Keratinocyte (primary cell): Measurements from ENCODE around the gene NHERF2. TPM values are rescaled to one million over a fixed set of nuclear protein-coding genes. Genes with fewer than 3 reads are reported as not detected.

ENCODE experiments used
- DNase-seq: peaks from one replicate; pipeline ENCODE4 v3.0.0-alpha.2; 2011; ENCODE audit warnings: low read depth, missing footprints, low spot score
- FAIRE-seq: peaks from 2 replicates; lab custom pipeline; 2011; peaks lifted over from hg19 to GRCh38; lab: Jason Lieb, UNC
- H2AFZ ChIP-seq: 2 replicates; pipeline ENCODE4 v1.6.0; 2012; ENCODE audit warnings: low read length, control low read depth, inconsistent platforms; ENCODE audit not compliant: control insufficient read depth
- H3K27ac ChIP-seq: 2 replicates; pipeline ENCODE4 v1.5.1; 2011; ENCODE audit warnings: low read length; ENCODE audit not compliant: control insufficient read depth, insufficient read depth
- H3K27me3 ChIP-seq: 3 replicates; pipeline ENCODE4 v1.6.0; 2011; ENCODE audit warnings: low read length; ENCODE audit not compliant: control insufficient read depth, insufficient read depth; ENCODE audit errors: extremely low read depth
- H3K36me3 ChIP-seq, 2 experiments: 2 replicates in 1 of 2; 3 replicates in 1 of 2; pipeline ENCODE4 v1.5.1; 2011; ENCODE audit warnings: low read length in 2 of 2, mild to moderate bottlenecking in 1 of 2; ENCODE audit not compliant: control insufficient read depth in 2 of 2, insufficient read depth in 2 of 2; ENCODE audit errors: extremely low read depth in 1 of 2
- H3K4me1 ChIP-seq: 3 replicates; pipeline ENCODE4 v1.5.1; 2011; ENCODE audit warnings: low read length; ENCODE audit not compliant: control insufficient read depth, insufficient read depth; ENCODE audit errors: extremely low read depth
- H3K4me2 ChIP-seq: 3 replicates; pipeline ENCODE4 v1.6.0; 2011; ENCODE audit warnings: low read depth, low read length; ENCODE audit not compliant: control insufficient read depth, insufficient read depth; ENCODE audit errors: extremely low read depth
- H3K4me3 ChIP-seq, 3 experiments: fragments of 200-600 bp in 1 of 3; sonication (generic) in 1 of 3; 2 replicates in 2 of 3; 3 replicates in 1 of 3; pipeline ENCODE4 v1.5.1; 2011 to 2016; ENCODE audit warnings: low read length in 3 of 3, mild to moderate bottlenecking in 3 of 3, control low read depth in 2 of 3, inconsistent platforms in 1 of 3, low read depth in 1 of 3, mixed read lengths in 1 of 3, mixed run types in 1 of 3, moderate library complexity in 1 of 3; ENCODE audit not compliant: control insufficient read depth in 2 of 3, insufficient read depth in 2 of 3; ENCODE audit errors: extremely low read depth in 1 of 3
- H3K79me2 ChIP-seq: 2 replicates; pipeline ENCODE4 v1.6.0; 2012; ENCODE audit warnings: low read length; ENCODE audit not compliant: control insufficient read depth, insufficient read depth
- H3K9ac ChIP-seq: 3 replicates; pipeline ENCODE4 v1.6.0; 2011; ENCODE audit warnings: low read length; ENCODE audit not compliant: control insufficient read depth, insufficient read depth; ENCODE audit errors: extremely low read depth
- H3K9me1 ChIP-seq: 3 replicates; pipeline ENCODE4 v1.6.0; 2011; ENCODE audit warnings: low read length; ENCODE audit not compliant: control insufficient read depth, insufficient read depth; ENCODE audit errors: extremely low read depth
- H3K9me3 ChIP-seq: 2 replicates; pipeline ENCODE4 v1.5.1; 2012; ENCODE audit warnings: low read depth, low read length; ENCODE audit not compliant: control insufficient read depth
- H4K20me1 ChIP-seq: 3 replicates; pipeline ENCODE4 v1.6.0; 2011; ENCODE audit warnings: low read length; ENCODE audit not compliant: control insufficient read depth, insufficient read depth; ENCODE audit errors: extremely low read depth
- EZH2 ChIP-seq: IDR thresholded peaks from one replicate; pipeline ENCODE4 v1.6.1; 2012; ENCODE audit warnings: inconsistent platforms, mild to moderate bottlenecking, low read length, moderate library complexity
- dilution Hi-C: fragments of 300-500 bp; cut with MboI; formaldehyde crosslinking; loops from one replicate; pipeline ENCODE4 v1.7.0; 2020; ENCODE audit warnings: low sequenced_read_pairs; ENCODE audit not compliant: extremely low pct_ligation_motif_present
- polyA plus RNA-seq, 5 experiments: library from polyadenylated mRNA; depleted of rRNA in 3 of 5; stranded (reverse) in 3 of 5; stranded (forward) in 1 of 5; unstranded in 1 of 5; fragments of >200 nt; gene quantifications; 1 replicate in 1 of 5; 2 replicates in 3 of 5; 3 replicates in 1 of 5; pipeline versions ENCODE4 v1.2.1 to v1.2.3, GENCODE V29; 2011 to 2012; ENCODE audit warnings: missing spikeins in 2 of 5, low read depth in 1 of 5, low replicate concordance in 1 of 5
- TF ChIP-seq, protein P1 (sequence below), 3 experiments: IDR thresholded peaks in 1 of 3; conservative IDR thresholded peaks in 1 of 3; optimal IDR thresholded peaks in 1 of 3; 2 replicates in 2 of 3; 3 replicates in 1 of 3; pipeline versions ENCODE3 to v1.5.1; 2011; ENCODE audit warnings: low read length in 3 of 3, mild to moderate bottlenecking in 3 of 3, moderate library complexity in 2 of 3, control low read depth in 1 of 3, inconsistent platforms in 1 of 3; ENCODE audit not compliant: insufficient read depth in 2 of 3; ENCODE audit errors: extremely low read depth in 1 of 3

The NHERF2 gene
- polyA plus RNA-seq, 1 donor (not counting 4 experiments of a cell fraction or from before 2014, with no cell fraction given): 5.9 TPM

DNA sequence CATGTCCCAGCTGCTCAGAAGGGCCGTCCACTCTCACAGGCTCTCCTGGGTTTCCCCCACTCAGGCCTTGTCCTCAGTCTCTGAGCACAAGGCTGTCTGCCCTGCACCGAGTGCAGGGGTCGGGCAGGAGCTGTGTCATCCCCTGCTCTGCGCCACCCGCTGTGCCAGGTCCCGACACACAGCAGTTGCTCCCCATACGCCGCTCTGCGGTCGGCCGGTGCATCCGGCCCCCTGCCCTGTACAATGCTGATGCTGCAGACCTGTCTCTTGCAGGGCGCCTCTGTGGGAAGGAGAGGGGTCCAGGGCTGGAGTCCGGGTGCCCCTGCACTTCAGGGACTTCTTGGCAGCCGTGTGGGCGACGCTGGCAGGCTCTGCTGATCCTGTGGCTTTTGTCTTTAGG, 27.2 kb downstream of the NHERF2 start:
- DNase-seq: no peak
- Histone ChIP-seq H3K9me3 (no peaks in the 10 kb centered on the region), H3K9me1 (no peaks in the 10 kb centered on the region), H3K4me3 (no peak overlapping the region), H3K36me3 (peaks cover 8 to 22% of the 10 kb centered on the region in 2 experiments), H3K4me2 (no peak overlapping the region), H3K9ac (no peak overlapping the region), H4K20me1 (no peaks in the 10 kb centered on the region), H3K4me1 (peaks cover 1% of the 10 kb centered on the region), H3K79me2 (peaks cover 3% of the 10 kb centered on the region), H2AFZ (no peak overlapping the region), H3K27me3 (no peaks in the 10 kb centered on the region), H3K27ac (no peak overlapping the region)
- TF ChIP-seq, protein P1, sequence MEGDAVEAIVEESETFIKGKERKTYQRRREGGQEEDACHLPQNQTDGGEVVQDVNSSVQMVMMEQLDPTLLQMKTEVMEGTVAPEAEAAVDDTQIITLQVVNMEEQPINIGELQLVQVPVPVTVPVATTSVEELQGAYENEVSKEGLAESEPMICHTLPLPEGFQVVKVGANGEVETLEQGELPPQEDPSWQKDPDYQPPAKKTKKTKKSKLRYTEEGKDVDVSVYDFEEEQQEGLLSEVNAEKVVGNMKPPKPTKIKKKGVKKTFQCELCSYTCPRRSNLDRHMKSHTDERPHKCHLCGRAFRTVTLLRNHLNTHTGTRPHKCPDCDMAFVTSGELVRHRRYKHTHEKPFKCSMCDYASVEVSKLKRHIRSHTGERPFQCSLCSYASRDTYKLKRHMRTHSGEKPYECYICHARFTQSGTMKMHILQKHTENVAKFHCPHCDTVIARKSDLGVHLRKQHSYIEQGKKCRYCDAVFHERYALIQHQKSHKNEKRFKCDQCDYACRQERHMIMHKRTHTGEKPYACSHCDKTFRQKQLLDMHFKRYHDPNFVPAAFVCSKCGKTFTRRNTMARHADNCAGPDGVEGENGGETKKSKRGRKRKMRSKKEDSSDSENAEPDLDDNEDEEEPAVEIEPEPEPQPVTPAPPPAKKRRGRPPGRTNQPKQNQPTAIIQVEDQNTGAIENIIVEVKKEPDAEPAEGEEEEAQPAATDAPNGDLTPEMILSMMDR (optimal IDR thresholded peaks at IDR 0.05 in 1 of 3, IDR thresholded peaks at IDR 0.05 in 1 of 3, conservative IDR thresholded peaks at IDR 0.05 in 1 of 3; ENCODE audit: extremely low read depth in 1 of 3, insufficient read depth in 2 of 3, low read length in 3 of 3): no peak
- no peak for TF ChIP-seq EZH2
- FAIRE-seq: no peak
- dilution Hi-C loops: no loop called here

DNA sequence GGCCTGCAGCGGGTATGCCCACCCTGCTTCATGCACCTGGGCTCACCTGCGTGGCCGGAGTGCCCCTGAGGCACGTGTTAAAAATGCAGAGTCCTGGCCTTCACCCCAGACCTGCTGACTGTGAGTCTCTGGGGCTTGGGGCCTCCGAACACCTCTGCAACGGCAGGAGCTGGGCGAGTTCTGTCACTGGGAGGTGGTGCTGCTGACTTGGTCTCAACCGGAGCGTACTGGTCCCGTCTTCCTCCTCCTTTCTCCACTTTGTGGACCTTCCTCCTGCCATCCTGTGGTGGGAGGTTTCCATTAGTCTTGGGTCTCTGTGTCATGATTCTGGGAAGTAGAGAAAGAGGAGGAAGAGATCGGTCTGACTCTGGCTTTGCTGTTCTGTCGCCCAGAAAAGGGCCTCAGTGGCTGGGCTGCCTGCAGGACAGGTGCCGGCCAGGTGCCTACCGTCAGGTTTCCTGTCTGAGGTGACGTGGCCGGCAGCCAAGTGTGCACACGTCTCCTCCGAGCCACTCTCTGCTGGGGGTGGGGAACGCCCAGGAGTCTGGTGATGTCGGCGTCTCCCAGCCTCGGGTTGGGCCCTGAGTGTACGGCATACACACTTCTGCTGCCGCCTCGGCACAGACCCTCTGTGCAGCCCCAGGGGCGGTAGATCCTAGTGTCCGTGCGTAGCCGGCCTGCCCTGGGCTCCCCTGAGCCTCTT, 28.0 kb downstream of the NHERF2 start:
- no peak overlapping the region for H3K9ac ChIP-seq
- TF ChIP-seq EZH2: no peak
- TF ChIP-seq, protein P1 (optimal IDR thresholded peaks at IDR 0.05 in 1 of 3, IDR thresholded peaks at IDR 0.05 in 1 of 3, conservative IDR thresholded peaks at IDR 0.05 in 1 of 3; ENCODE audit: extremely low read depth in 1 of 3, insufficient read depth in 2 of 3, low read length in 3 of 3): no peak
- no peaks in the 10 kb centered on the region for H3K4me1 ChIP-seq
- H3K79me2 ChIP-seq: no peaks in the 10 kb centered on the region
- DNase-seq (no peak), FAIRE-seq (no peak)
- H3K9me1 ChIP-seq: no peaks in the 10 kb centered on the region
- no peak overlapping the region for H3K4me3 ChIP-seq
- H2AFZ ChIP-seq: no peak overlapping the region
- H4K20me1 ChIP-seq: no peaks in the 10 kb centered on the region
- dilution Hi-C loops: no loop called here
- peaks cover 8 to 22% of the 10 kb centered on the region in 2 experiments for H3K36me3 ChIP-seq
- no peak overlapping the region for H3K27ac ChIP-seq
- H3K9me3 ChIP-seq: no peaks in the 10 kb centered on the region
- H3K27me3 ChIP-seq: no peaks in the 10 kb centered on the region
- no peak overlapping the region for H3K4me2 ChIP-seq
